ENCODE measurements around the gene PPM1G.
A peak's percentile ranks its signal among the peaks of the same experiment; 100 is the strongest.
"Not testable (repeated sequence)": the region's sequence is repeated elsewhere in the genome, so short reads cannot be mapped to it uniquely, and the experiment has no call there.

PPM1G gene

GRCh38 chr2:27409321-27410073 lies at the start of gene PPM1G:
Gene PPM1G, minus strand, starts transcription at chr2:27409591. Its CDS starts 169 bp downstream, at chr2:27409422.
- peak; percentile 58 for DNase-seq

- no peak for DNase-seq
Observed at GRCh38 chr2:27453968-27454367, 44.6 kb upstream of the PPM1G start.

- no peak for DNase-seq
Observed at GRCh38 chr2:27451095-27451494, 41.7 kb upstream of the PPM1G start.

- DNase-seq = no peak
Observed at GRCh38 chr2:27448381-27448780, 39.0 kb upstream of the PPM1G start.

DNA sequence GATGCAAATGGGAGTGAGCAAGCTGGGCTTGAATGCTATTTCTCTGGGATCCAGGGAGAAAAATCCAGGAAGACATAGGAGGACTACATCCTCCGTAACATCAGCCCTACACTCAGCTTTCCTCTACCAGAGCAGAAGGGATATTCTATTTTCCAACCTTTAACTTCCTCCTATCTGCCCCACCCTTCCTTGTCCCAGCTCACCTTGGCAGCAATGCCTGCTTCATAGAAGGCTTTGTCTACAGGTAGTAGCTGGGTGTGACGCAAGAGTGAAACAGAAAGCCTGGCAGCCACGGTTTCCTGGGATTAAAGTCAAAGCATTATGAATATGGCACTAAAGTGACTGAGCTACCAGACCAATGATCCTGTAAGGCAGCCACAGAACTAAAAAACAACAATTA lies 36.7 kb upstream of the PPM1G start:
- DNase-seq = no peak

GRCh38 chr2:27445615-27446014 lies 36.2 kb upstream of the PPM1G start:
- DNase-seq = no peak

DNA sequence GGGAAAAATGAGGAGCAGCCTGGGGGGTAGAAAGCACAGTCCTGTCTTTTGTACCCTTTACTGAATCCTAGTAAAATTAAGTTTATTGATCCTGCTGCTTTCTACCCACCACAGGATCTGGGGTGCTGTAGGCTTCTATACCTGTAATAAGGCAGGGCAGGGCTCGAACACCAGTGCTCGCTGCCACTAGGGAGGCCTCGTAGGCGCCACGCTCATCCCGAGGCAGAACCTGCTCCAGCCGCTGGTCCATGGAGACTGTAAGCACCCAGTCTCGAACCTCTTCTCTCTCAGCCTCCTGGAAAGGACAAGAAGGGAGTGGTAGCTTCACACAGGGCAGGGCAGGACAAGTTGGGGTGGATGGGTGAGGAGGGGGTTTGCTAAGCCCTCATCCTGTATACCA lies 35.8 kb upstream of the PPM1G start:
- DNase-seq = no peak

- DNase-seq = no peak
Observed at GRCh38 chr2:27442920-27443282, 33.5 kb upstream of the PPM1G start.

GRCh38 chr2:27441958-27442919 lies 32.8 kb upstream of the PPM1G start, which contains the start of gene KRTCAP3:
Gene KRTCAP3, plus strand, starts transcription at chr2:27442381. Its CDS starts 32 bp downstream, at chr2:27442413.
- no peak for DNase-seq

DNA sequence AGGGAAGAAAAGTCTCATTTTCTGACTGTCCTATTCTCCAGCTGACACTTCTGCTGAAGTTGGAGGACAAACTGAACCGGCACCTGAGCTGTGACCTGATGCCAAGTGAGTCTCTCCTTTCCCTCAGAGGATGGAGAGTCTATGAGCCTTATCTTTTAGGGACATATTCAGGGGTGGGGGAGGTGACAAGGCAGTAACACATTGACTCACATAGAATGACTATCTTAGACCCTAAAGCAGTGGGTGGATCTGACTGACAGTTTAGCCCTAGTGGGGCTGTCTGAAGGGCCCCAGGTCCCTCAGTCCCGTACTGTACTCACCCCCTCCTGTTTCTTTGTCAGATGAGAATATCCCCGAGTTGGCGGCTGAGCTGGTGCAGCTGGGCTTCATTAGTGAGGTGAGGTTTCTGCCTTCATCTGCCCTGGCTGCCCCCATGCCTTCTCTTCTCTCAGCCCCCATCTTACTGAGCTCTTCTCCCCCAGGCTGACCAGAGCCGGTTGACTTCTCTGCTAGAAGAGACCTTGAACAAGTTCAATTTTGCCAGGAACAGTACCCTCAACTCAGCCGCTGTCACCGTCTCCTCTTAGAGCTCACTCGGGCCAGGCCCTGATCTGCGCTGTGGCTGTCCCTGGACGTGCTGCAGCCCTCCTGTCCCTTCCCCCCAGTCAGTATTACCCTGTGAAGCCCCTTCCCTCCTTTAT lies 32.0 kb upstream of the PPM1G start:
- no peak for DNase-seq

DNA sequence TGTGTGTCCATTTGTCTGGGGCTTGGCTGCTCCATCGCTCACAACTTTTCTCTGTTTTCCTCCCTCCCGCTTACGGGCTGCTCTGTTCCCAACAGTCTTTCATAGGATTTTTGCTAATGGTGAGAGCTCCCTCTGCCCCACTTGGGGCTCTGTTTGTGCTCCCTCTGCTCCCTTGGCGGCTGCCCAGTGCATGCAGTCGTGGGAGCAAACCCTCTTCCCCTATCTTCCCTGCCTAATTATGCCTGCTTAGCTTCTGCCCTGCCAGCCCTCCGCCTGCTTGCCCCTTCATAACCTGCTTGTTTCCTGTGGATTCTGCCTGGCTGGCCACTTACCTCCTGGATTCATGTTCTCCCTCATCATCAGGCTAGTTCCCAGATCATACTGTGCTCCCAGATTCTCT lies 26.2 kb upstream of the PPM1G start:
- DNase-seq = no peak

DNA sequence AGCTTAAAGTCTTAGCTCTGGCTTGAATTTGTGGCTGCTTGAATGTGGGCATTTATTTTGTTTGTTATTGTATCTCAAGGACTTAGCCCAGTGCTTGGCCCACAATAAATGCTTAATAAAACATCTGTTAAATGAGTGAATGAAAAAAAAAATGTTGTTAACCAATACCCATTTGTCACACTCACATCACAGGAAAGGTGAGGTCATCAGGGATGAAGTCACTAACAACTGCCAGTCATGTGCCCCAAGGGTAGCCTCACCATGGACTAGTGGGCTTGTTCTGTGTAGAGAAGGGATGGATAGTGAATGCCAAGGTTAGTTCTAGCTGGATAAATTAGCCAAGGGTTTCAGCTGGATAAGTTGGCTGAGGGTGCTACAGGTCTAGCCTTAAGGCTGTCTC lies 22.0 kb upstream of the PPM1G start:
- no peak for DNase-seq

GRCh38 chr2:27428978-27429541 lies 19.7 kb upstream of the PPM1G start:
- no peak for DNase-seq

DNA sequence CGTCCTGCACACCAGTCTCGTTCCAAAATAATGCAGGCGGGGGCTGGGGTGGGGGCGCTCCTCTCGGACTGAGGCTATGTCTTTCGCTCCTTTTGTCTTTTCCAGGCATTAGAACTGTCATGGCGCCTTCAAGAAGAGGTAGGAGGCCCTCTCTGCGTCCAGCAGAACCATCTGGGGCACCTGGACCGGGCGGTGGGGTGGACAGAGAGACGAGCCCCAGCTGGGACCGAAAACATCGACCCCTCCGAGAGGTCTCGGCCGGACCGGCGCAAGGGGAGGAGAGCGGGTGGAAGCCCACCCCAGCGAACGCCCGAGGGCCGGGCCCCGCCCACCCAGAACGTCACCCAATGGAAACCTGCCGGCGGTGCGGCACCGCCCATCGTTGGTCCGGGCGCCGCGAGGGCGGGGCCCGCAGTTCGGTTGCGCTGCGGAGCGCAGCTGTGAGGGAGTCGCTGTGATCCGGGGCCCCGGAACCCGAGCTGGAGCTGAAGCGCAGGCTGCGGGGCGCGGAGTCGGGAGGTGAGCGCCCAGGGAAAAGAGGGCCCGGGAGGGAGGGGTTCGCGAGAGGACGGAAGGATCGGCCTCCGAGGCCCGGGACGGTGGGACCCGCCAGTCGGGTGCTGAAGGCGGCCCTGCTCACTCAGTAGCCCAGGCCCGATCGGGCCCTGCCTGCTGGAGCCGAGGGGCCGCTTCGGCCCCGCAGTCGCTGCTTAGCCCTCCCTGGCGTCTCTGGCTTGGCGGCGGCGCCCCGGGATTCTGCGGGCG lies 19.0 kb upstream of the PPM1G start, which contains the start of gene NRBP1:
Gene NRBP1, plus strand, starts transcription at position 419 of the 765 bp plus-strand sequence. CDS start 4,643 bp downstream, outside the sequence.
- no peak for DNase-seq

GRCh38 chr2:27427863-27428212 lies 18.4 kb upstream of the PPM1G start:
- no peak for DNase-seq

GRCh38 chr2:27425039-27425438 lies 15.6 kb upstream of the PPM1G start:
- DNase-seq = not testable (repeated sequence)

GRCh38 chr2:27422958-27423357 lies 13.6 kb upstream of the PPM1G start:
- no peak for DNase-seq

- no peak for DNase-seq
Observed at GRCh38 chr2:27421660-27422250, 12.4 kb upstream of the PPM1G start.

DNA sequence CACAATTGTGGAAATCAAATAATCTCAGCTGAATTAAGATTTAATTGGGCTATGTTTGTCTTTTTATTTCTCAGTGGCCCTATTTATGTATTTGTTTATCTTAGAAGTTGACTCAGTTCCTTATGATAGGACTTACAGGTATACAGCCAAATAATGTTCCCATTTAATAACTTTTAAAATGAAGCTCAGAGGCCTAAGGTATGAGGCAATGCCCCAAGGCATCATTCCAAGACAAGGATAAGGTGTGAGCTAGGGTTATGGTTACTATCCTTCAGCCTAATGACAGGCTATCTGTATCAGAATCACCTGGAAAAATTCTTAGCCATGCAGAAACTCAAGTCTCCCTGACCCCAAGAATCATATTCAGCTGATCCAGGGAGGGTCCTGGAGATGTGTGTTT lies 11.6 kb upstream of the PPM1G start:
- no peak for DNase-seq

DNA sequence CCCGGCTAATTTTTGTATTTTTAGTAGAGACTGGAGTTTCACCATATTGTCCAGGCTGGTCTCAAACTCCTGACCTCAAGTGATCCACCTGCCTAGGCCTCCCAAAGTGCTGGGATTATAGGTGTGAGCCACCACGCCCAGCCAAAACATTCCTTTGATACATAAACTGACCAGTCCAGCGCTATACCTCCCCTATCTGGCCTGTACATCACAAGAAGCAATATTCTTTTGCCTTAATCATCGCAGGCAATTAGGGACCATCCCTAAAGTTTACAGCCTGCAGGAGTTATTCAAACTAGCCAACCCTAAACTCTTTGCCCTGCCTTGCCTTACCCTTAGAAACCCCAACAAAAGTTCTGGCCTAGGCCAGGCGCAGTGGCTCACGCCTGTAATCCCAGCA lies 6.8 kb upstream of the PPM1G start:
- no peak for DNase-seq

- no peak for DNase-seq
Observed at GRCh38 chr2:27412419-27413152, 3.2 kb upstream of the PPM1G start.

Data from NCI-H1436 treated with DMSO at 0.1 percent for 48 hours (cell line).